ENCODE measurements around the gene TBATA. TPM values are rescaled to one million over a fixed set of nuclear protein-coding genes. Genes with fewer than 3 reads are reported as not detected.
"Not testable (repeated sequence)": the region's sequence is repeated elsewhere in the genome, so short reads cannot be mapped to it uniquely, and the experiment has no call there.

The TBATA gene
- total and polyA plus RNA-seq, 2 experiments from 2014 or later, result not detected

GRCh38 chr10:70770001-70770400 lies 15.2 kb downstream of the TBATA start:
- Histone ChIP-seq H3K36me3 (no peaks in the 10 kb centered on the region), H3K9me3 (ENCODE audit: low read depth) (no peaks in the 10 kb centered on the region), H3K27ac (no peak overlapping the region), H3K4me3 (no peak overlapping the region), H3K27me3 (no peaks in the 10 kb centered on the region), H3K4me1 (ENCODE audit: low read depth) (no peaks in the 10 kb centered on the region)
- DNase-seq (ENCODE audit: low read depth in 1 of 2, low spot score in 1 of 2), result no peak
- TF ChIP-seq, protein P1, sequence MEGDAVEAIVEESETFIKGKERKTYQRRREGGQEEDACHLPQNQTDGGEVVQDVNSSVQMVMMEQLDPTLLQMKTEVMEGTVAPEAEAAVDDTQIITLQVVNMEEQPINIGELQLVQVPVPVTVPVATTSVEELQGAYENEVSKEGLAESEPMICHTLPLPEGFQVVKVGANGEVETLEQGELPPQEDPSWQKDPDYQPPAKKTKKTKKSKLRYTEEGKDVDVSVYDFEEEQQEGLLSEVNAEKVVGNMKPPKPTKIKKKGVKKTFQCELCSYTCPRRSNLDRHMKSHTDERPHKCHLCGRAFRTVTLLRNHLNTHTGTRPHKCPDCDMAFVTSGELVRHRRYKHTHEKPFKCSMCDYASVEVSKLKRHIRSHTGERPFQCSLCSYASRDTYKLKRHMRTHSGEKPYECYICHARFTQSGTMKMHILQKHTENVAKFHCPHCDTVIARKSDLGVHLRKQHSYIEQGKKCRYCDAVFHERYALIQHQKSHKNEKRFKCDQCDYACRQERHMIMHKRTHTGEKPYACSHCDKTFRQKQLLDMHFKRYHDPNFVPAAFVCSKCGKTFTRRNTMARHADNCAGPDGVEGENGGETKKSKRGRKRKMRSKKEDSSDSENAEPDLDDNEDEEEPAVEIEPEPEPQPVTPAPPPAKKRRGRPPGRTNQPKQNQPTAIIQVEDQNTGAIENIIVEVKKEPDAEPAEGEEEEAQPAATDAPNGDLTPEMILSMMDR (IDR thresholded peaks at IDR 0.05; ENCODE audit: low read depth, low read length), result no peak

GRCh38 chr10:70769121-70769520 lies 16.1 kb downstream of the TBATA start:
- TF ChIP-seq, protein P1 (IDR thresholded peaks at IDR 0.05; ENCODE audit: low read depth, low read length), result no peak
- DNase-seq (ENCODE audit: low read depth in 1 of 2, low spot score in 1 of 2), result no peak
- H3K27ac ChIP-seq, result no peak overlapping the region

DNA sequence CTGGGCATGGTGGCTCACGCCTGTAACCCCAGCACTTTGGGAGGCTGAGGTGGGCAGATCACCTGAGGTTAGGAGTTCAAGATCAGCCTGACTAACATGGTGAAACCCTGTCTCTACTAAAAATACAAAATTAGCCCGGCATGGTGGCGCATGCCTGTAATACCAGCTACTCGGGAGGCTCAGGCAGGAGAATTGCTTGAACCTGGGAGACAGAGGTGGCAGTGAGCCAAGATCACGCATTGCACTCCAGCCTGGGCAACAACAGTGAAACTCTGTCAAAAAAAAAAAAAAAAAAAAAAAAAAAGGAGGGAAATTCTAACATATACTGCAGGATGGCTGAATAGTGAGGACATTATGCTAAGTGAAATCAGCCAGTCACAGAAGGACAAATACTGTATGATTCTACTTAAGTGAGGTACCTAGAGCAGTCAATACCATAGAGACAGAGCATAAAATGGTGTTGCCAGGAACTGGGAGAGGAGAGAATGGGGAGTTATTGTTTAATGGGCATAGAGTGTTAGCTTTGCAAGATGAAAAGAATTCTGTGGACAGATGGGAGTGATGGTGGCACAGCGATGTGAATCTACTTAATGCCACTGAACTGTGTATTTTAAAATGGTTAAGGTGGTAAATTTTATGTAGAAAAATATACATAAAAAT lies 17.0 kb downstream of the TBATA start:
- not testable (repeated sequence) for H3K9me3 ChIP-seq (ENCODE audit: low read depth)

More at GRCh38 chr10:70769121-70769520, 16.1 kb downstream of the TBATA start:
- Histone ChIP-seq H3K27me3 (no peaks in the 10 kb centered on the region), H3K9me3 (ENCODE audit: low read depth) (no peaks in the 10 kb centered on the region), H3K4me3 (no peak overlapping the region), H3K36me3 (no peaks in the 10 kb centered on the region), H3K4me1 (ENCODE audit: low read depth) (no peaks in the 10 kb centered on the region)

GRCh38 chr10:70765794-70766594 lies 19.2 kb downstream of the TBATA start:
- H3K36me3 ChIP-seq, result no peaks in the 10 kb centered on the region
- no peak overlapping the region for H3K4me3 ChIP-seq
- H3K27ac ChIP-seq, result no peak overlapping the region
- no peaks in the 10 kb centered on the region for H3K4me1 ChIP-seq (ENCODE audit: low read depth)
- TF ChIP-seq, protein P1 (IDR thresholded peaks at IDR 0.05; ENCODE audit: low read depth, low read length), result no peak
- no peaks in the 10 kb centered on the region for H3K27me3 ChIP-seq
- DNase-seq (ENCODE audit: low read depth in 1 of 2, low spot score in 1 of 2), result no peak
- no peaks in the 10 kb centered on the region for H3K9me3 ChIP-seq (ENCODE audit: low read depth)

More for the DNA sequence above, 17.0 kb downstream of the TBATA start:
- H3K4me1 ChIP-seq (ENCODE audit: low read depth); H3K27ac ChIP-seq; DNase-seq (ENCODE audit: low read depth in 1 of 2, low spot score in 1 of 2); H3K27me3 ChIP-seq; H3K36me3 ChIP-seq; H3K4me3 ChIP-seq: not testable (repeated sequence)

- no peaks in the 10 kb centered on the region for H3K4me1 ChIP-seq (ENCODE audit: low read depth)
- no peak for DNase-seq (ENCODE audit: low read depth in 1 of 2, low spot score in 1 of 2)
- H3K9me3 ChIP-seq (ENCODE audit: low read depth), result no peaks in the 10 kb centered on the region
- no peaks in the 10 kb centered on the region for H3K27me3 ChIP-seq
- H3K4me3 ChIP-seq, result no peak overlapping the region
- no peak overlapping the region for H3K27ac ChIP-seq
- TF ChIP-seq, protein P1 (IDR thresholded peaks at IDR 0.05; ENCODE audit: low read depth, low read length), result no peak
- no peaks in the 10 kb centered on the region for H3K36me3 ChIP-seq
Measured at GRCh38 chr10:70763567-70763966, 21.6 kb downstream of the TBATA start.

All from cardiac muscle cell (in vitro differentiated cells and primary cell).